ENCODE measurements around the gene WDR36.

GRCh38 chr5:111119221-111119620, 27.1 kb downstream of the WDR36 start:
- TF ChIP-seq, protein P1, sequence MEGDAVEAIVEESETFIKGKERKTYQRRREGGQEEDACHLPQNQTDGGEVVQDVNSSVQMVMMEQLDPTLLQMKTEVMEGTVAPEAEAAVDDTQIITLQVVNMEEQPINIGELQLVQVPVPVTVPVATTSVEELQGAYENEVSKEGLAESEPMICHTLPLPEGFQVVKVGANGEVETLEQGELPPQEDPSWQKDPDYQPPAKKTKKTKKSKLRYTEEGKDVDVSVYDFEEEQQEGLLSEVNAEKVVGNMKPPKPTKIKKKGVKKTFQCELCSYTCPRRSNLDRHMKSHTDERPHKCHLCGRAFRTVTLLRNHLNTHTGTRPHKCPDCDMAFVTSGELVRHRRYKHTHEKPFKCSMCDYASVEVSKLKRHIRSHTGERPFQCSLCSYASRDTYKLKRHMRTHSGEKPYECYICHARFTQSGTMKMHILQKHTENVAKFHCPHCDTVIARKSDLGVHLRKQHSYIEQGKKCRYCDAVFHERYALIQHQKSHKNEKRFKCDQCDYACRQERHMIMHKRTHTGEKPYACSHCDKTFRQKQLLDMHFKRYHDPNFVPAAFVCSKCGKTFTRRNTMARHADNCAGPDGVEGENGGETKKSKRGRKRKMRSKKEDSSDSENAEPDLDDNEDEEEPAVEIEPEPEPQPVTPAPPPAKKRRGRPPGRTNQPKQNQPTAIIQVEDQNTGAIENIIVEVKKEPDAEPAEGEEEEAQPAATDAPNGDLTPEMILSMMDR (IDR thresholded peaks at IDR 0.05 in 2 of 3, conservative IDR thresholded peaks at IDR 0.05 in 1 of 3; ENCODE audit: borderline replicate concordance in 1 of 3, insufficient read depth in 1 of 3, low read depth in 2 of 3, low read length in 2 of 3) = no peak
- TF ChIP-seq YY1 (IDR thresholded peaks at IDR 0.05; ENCODE audit: extremely low read depth, insufficient replicate concordance, low read depth, low read length) (no peak), ZFX (IDR thresholded peaks at IDR 0.05) (no peak), ATF3 (IDR thresholded peaks at IDR 0.05) (no peak), POLR2A (IDR thresholded peaks at IDR 0.05; ENCODE audit: borderline replicate concordance, extremely low read depth, insufficient read depth, insufficient read length) (no peak), ZNF274 (IDR thresholded peaks at IDR 0.05; ENCODE audit: low read depth, low read length) (no peak), EZH2 (IDR thresholded peaks at IDR 0.05) (no peak), JUND (IDR thresholded peaks at IDR 0.05) (no peak)
